Right ventricle myocardium superior (tissue), 1 donor: ENCODE data around the gene KIAA1143. TPM values are rescaled to one million over a fixed set of nuclear protein-coding genes. Genes with fewer than 3 reads are reported as not detected.
A peak's percentile ranks its signal among the peaks of the same experiment; 100 is the strongest.

Experiments used
- ATAC-seq: fragments of 200-7000 bp; cut with Tn5 transposase; one replicate; pipeline ENCODE4 v1.9.1; 2020; ENCODE audit warnings: mild to moderate bottlenecking; ENCODE audit not compliant: poor library complexity
- DNase-seq: peaks from one replicate; pipeline ENCODE4 v3.0.0-alpha.2; 2020
- intact Hi-C: fragments of 100-400 bp; cut with DNase I; formaldehyde crosslinking; loops from one replicate; pipeline ENCODE4 v1.11.2; 2022
- long read RNA-seq: library from polyadenylated mRNA; unstranded; transcript quantifications from one replicate; pipeline ENCODE4 v2.0.0, GENCODE V29; 2021
- total RNA-seq: library from RNA; stranded (reverse); fragmentation: NEBNext Ultra II Directional; extraction: Animal tissue kit (Norgen Biotek cat#: 25700); gene quantifications from one replicate; pipeline ENCODE4 v1.2.1, GENCODE V29; 2021
- donor health status: DM: no; HTN: yes; CAD: no; lungs with severe emphysema.

The KIAA1143 gene
- total RNA-seq: 32.8 TPM
- long read RNA-seq, full-length matches to known transcripts: 6 of 13 reads
- long read RNA-seq, partial matches to known transcripts: 0 of 13 reads
- long read RNA-seq, other reads (novel, unspliced or antisense): 7 of 13 reads

GRCh38 chr3:44761424-44762169, at the start of gene KIAA1143, which contains the start of gene KIF15:
Gene KIAA1143 (minus strand): TSS chr3:44761619. CDS start chr3:44761602, 17 bp downstream.
Gene KIF15 (plus strand): TSS chr3:44761794. CDS start chr3:44761866, 72 bp downstream.
- ATAC-seq (peak; percentile 100), DNase-seq (peak; percentile 98)
- intact Hi-C loops: loop anchor here (5.0 to 10.0 kb wide), 2 partner anchors 47 to 101 kb away; partner anchors contain the start of genes TMEM42 and ZNF502

- DNase-seq: no peak
- intact Hi-C loops: no loop called here
- ATAC-seq: no peak
These were observed 44.5 kb upstream of the KIAA1143 start for GRCh38 chr3:44805960-44806359.

GRCh38 chr3:44803298-44803697, 41.9 kb upstream of the KIAA1143 start:
- intact Hi-C loops: no loop called here
- DNase-seq (no peak), ATAC-seq (no peak)

GRCh38 chr3:44802011-44802410, 40.6 kb upstream of the KIAA1143 start:
- intact Hi-C loops: no loop called here
- DNase-seq (no peak), ATAC-seq (no peak)

- ATAC-seq: no peak
- intact Hi-C loops: no loop called here
- DNase-seq: no peak
These were observed 33.8 kb upstream of the KIAA1143 start for GRCh38 chr3:44795197-44795596.

DNA sequence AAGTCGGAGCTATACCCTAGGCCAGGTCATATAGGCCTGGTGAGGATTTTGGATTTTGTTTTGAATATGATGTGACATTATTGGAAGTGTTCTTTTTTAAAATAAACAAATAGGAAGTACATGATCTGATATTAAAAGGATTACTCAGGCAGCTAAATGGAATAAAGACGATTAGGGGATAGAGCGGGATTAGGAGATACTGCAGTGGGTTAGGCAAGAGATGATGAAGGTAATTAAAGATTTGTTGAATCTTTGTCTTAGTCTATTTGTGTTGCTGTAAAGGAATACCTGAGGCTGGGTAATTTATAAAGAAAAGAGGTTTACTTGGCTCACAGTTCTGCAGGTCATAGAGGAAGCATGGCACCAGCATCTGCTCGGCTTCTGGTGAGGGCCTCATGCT, 21.5 kb upstream of the KIAA1143 start:
- intact Hi-C loops: no loop called here
- DNase-seq: no peak
- ATAC-seq: no peak

DNA sequence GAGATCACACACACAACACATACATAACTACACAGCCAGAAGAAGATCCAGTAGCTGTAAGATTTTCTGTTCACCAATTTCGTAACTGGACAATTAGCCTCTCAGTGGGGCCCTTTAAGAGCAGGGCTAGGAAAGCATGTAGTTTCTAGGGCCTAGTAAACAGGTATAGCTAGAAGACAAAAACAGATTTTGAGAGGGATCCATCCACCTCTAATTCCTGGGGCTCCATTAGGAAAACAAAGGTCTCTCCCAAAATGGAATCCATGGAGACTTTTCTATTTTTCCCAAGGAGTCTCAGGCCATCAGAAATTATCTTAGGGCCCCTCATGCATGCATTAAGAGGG, 10.7 kb upstream of the KIAA1143 start:
- intact Hi-C loops: no loop called here
- DNase-seq (no peak), ATAC-seq (no peak)

GRCh38 chr3:44771424-44772098, 10.1 kb upstream of the KIAA1143 start:
- DNase-seq (no peak), ATAC-seq (no peak)
- intact Hi-C loops: no loop called here

DNA sequence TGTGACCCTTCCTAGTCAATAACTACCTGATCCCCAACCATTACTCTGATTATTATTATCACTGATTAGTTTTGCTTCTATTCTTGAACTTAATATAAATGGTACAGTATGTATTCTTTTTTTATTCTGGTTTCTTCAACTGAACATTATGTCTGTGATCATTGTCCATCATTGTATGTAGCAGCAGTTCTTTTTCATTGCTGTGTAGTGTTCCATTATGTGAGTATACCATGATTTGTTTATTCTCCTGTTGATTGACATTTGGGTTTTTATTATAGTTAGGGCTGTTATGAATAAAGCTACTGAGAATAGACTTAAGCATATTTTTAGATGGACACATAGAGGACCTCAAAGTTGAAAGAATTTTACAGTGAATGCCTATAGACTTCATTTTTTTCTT, 2.8 kb upstream of the KIAA1143 start:
- DNase-seq (no peak), ATAC-seq (no peak)
- intact Hi-C loops: loop anchor here (5.0 to 10.0 kb wide), 2 partner anchors 49 to 98 kb away; partner anchors contain the start of genes TMEM42 and ZNF502

DNA sequence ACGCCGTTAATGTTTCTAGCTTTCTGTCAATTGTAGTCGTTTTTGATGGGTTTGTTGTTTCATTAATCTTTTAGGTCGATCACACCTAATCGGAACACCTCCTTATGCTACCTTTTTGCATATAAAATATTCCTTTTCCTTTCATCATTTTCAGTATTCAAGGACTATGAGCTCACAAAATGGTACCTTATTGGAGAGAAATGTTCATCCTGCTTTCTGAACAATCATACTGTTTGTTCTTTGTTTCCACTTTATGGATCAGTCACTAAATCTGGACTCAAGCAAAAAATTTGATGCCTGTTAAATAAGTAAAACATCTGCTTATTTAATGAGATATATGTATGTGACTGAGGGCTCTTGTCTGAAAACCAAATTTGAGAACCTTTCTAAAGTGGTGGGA, 1.3 kb upstream of the KIAA1143 start:
- DNase-seq: no peak
- no peak for ATAC-seq
- intact Hi-C loops: loop anchor here (5.0 to 10.0 kb wide), 2 partner anchors 48 to 100 kb away; partner anchors contain the start of genes TMEM42 and ZNF502

GRCh38 chr3:44762170-44762677, 805 bp upstream of the KIAA1143 start:
- DNase-seq: no peak
- no peak for ATAC-seq
- intact Hi-C loops: loop anchor here (5.0 to 10.0 kb wide), 2 partner anchors 47 to 100 kb away; partner anchors contain the start of genes TMEM42 and ZNF502

- ATAC-seq (no peak), DNase-seq (no peak)
- intact Hi-C loops: loop anchor here (5.0 to 10.0 kb wide), 2 partner anchors 46 to 101 kb away; partner anchors contain the start of genes TMEM42 and ZNF502
These were observed 357 bp downstream of the KIAA1143 start for GRCh38 chr3:44761101-44761423.

- no peak for ATAC-seq
- no peak for DNase-seq
- intact Hi-C loops: no loop called here
These were observed 26.7 kb downstream of the KIAA1143 start for GRCh38 chr3:44734646-44735168.

GRCh38 chr3:44729384-44729910, 32.0 kb downstream of the KIAA1143 start, which contains the start of gene ZNF501:
Gene ZNF501 (plus strand): TSS chr3:44729635. CDS start chr3:44734422, 4,787 bp downstream.
- intact Hi-C loops: loop anchor here (10.0 kb wide), 1 partner anchor 85 kb away; the partner anchor contains the start of gene ZNF35
- DNase-seq (peak; percentile 98), ATAC-seq (peak; percentile 100)

GRCh38 chr3:44722103-44722401, 39.4 kb downstream of the KIAA1143 start:
- intact Hi-C loops: loop anchor here (10.0 kb wide), 1 partner anchor 77 kb away; the partner anchor contains the start of gene ZNF35
- no peak for DNase-seq
- ATAC-seq: no peak

GRCh38 chr3:44721231-44722102, 40.0 kb downstream of the KIAA1143 start:
- ATAC-seq (no peak), DNase-seq (no peak)
- intact Hi-C loops: loop anchor here (10.0 kb wide), 1 partner anchor 77 kb away; the partner anchor contains the start of gene ZNF35

DNA sequence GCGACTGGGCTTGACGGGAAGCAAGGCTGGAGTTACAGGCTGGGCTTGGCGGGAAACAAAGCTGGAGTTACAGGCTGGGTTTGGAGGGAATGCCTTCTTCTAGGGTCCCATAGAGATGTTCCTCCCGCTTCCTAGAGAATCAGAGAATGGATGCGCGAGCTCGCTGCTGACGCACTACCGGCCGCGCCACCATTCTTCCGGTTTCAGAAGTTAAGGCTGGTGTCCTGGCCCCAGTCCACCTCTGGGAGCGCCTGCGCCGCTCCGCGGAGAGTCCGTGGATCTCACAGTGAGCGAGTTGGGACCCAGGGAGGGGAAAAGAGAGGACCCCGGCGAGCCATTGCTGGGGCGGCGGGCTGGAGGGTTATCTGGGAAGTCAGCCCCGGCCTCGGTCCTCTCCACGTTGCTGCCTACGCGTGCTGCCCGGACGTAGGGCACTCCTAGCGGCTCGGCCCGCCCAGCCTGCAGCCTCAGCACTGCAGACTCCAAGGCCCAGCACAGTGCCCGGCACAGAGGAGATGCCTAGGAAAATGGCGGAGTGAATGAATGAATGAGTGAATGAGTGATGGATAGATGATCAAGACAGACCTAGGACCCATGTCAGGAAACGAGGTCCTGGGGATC, 48.9 kb downstream of the KIAA1143 start, which contains the start of gene ZNF502:
ZNF502 (plus strand) TSS at position 206 of the 621 bp plus-strand sequence. CDS start 7,602 bp downstream, outside the sequence.
- ATAC-seq: peak; percentile 100
- intact Hi-C loops: loop anchor here (10.0 kb wide), 1 partner anchor 52 kb away; the partner anchor contains the start of genes KIAA1143 and KIF15
- peak; percentile 93 for DNase-seq
